OCI-M1 (cell line): ENCODE data around the gene MAPKAP1.

ENCODE experiments used
- DNase-seq: peaks from one replicate; lab custom pipeline; 2025; lab: John Stamatoyannopoulos, UW

Gene MAPKAP1

GRCh38 chr9:125483697-125484096 is 223.3 kb downstream of the MAPKAP1 start:
- DNase-seq = no peak

GRCh38 chr9:125479846-125480615 is 227.0 kb downstream of the MAPKAP1 start:
- no peak for DNase-seq

DNA sequence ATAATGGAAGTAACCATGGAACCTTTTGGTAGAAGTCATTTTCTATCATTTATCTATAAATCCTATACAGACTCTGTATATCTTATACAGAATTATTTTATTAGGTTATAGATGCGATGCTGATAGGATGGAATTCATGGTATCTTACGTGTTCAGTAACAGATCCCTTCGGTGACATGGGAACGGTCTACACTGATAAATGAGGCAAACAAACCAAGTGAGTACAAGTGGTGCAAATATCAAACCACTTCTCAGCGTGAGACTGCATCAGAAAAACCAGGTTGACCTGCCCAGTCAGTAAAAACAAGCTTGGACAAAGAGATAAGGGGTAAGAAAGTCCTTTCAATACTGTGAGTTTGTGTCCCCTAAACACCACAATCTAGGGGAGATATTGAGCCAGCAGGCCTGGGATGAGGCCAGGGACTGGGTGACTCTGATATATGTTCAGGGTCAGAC is 229.9 kb downstream of the MAPKAP1 start:
- DNase-seq = peak; percentile 63

GRCh38 chr9:125476645-125477044 is 230.4 kb downstream of the MAPKAP1 start:
- DNase-seq = peak; percentile 33

- no peak for DNase-seq
Measured at GRCh38 chr9:125475385-125475784, 231.6 kb downstream of the MAPKAP1 start.

DNA sequence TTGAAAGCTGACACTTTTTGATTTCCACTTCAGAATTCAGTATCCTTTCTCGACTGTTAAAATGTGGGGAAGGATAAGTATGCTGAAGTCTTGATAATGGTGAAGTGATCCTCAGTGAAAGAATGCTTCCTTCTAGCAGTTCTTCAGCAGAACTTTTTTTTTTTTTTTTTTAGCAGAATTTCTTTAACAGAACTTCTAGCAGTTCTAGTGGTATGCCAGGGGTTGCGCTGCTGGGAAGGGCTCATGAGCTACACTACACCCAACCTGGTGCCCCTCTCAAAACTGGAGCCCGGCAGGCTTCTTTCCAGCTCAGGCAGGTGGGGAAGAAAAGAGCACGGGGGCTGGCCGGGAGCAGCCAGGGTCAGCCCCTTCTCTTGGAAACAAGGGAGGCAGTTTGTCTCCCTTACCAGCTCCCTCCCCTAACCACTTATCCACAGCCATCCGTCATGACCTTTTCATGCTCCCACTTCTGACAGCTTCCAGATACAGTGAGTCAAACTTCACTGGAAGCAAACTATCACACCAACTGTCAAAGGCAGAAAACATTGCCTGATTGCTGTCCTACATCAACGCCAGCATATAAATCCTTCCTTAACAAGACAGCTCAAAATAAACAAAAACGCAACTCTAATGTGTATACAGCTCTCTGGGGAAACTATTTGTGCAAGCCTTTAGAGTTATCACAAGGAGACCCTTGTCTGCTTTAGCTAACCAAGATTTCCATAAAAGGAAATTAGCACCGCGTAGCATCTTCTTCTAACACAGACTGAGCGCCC is 233.9 kb downstream of the MAPKAP1 start:
- DNase-seq = peak; percentile 57

- no peak for DNase-seq
Measured at GRCh38 chr9:125472562-125472925, 234.5 kb downstream of the MAPKAP1 start.

GRCh38 chr9:125470767-125471580 is 236.0 kb downstream of the MAPKAP1 start:
- no peak for DNase-seq

GRCh38 chr9:125470189-125470588 is 236.8 kb downstream of the MAPKAP1 start:
- DNase-seq = no peak

DNA sequence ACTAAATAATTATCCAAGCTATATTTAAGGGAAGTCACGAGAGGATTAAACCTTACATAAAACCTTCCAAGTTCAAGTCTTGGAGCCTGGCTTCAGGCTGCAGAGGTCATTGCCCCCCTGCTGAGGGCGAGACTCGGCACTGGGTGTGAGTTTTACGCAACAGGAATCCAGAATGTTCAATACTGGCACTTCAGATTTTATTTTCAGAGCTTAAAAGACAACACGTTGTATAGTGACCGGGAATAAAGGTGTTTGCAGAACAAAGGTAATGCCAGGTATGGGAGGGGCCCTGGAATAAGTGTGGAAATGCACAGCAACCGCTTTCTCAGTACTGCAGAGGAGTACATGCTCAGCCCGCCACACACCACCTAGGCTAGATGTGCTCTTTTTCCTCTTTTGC is 238.4 kb downstream of the MAPKAP1 start:
- no peak for DNase-seq

- DNase-seq = no peak
Measured at GRCh38 chr9:125467116-125467740, 239.8 kb downstream of the MAPKAP1 start.

DNA sequence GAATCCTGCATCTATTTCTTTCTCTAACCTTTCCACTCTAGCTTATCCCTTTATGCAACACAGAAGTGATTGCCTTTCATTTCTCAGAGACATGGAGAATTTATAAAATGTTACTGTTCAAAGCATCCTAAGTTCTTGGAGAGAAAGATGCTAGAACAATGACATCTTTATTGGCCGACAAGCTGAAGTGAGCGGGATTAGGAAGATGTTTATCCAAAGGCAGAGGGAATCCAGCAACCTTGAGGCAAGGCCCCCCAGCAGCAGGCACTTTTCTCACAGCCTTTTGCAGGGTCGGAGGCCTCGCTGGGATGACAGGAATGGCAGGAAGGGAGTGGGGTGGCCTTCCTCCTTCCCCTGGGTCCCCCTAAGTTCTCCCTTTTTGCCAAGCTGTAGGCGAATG is 240.6 kb downstream of the MAPKAP1 start:
- no peak for DNase-seq

- no peak for DNase-seq
Measured at GRCh38 chr9:125464591-125465385, 242.2 kb downstream of the MAPKAP1 start.

DNA sequence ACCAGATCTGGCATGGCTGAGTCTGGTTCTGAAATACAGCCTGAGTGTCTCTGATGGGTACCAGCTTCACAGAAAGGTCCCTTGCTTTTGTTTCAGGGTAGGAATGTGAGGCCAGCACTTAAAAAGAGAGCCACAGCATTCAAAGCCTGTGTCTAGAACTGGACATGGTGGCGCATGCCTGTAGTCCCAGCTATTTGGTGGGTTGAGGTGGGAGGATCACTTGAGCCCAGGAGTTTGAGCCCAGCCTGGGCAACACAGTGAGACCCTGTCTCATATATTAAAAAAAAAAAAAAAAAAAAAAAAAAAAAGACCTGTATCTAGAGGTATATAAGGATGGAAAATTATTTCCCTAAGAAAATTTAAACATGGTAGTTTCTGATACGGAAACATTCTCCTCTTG is 243.1 kb downstream of the MAPKAP1 start:
- DNase-seq = no peak

GRCh38 chr9:125462861-125463291 is 244.1 kb downstream of the MAPKAP1 start:
- DNase-seq = no peak

DNA sequence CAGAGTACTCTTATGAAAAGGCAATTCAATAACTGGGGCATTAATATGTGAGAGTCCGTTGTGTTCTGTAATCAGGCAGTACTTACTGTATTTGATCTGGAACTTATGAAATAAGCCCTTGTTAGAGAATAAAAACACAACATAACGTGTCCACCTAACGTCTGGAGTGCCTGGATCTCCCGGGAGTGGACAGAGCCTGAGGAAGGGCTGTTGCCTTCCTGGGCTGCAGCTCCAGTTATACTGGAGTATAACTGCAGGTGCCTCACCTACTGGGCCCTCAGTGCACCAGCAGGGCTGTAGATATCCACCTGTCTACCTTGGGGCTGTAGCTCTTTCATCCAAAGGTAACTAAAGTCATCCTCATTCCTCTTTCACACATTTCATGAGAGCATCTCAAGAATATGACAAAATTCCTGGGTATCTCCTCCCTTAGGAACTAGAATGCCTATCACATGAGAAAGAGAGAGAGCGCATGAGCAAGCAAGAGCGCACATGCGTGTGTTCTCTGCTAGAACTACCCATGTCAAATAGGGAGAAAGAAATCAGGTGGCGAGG is 245.3 kb downstream of the MAPKAP1 start:
- DNase-seq = no peak

GRCh38 chr9:125460883-125461635 is 245.9 kb downstream of the MAPKAP1 start:
- no peak for DNase-seq

DNA sequence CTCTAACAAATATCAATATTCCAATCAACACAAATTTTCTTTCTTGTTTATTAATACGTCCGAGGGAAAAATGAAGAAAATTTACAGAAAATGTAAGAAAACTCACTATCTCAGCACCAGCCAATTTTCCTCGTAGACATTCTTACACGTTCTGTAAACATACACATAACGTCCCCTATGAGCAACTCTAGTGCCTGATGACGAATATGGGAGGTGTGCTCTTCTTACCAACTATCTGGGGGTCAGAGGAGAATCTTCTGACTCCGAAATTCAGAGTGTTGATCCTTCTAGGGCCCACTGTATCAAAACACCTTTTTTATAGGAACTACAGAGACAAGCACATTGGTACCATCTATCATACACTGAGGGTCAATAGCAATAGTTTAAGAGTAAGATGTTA is 246.7 kb downstream of the MAPKAP1 start:
- DNase-seq = no peak

GRCh38 chr9:125457357-125457756 is 249.7 kb downstream of the MAPKAP1 start:
- no peak for DNase-seq

- DNase-seq = peak; percentile 10
Measured at GRCh38 chr9:125455876-125456275, 251.1 kb downstream of the MAPKAP1 start.
